K562 (cell line): ENCODE results near the gene SSTR1. TPM values are rescaled to one million over a fixed set of nuclear protein-coding genes. Genes with fewer than 3 reads are reported as not detected.

Experiments
- ATAC-seq: fragments of 200-7000 bp; cut with Tn5 transposase; 3 replicates; pipeline ENCODE4 v1.9.1; 2020; ENCODE audit warnings: moderate library complexity
- BruUV-seq: library from RNA; stranded (reverse); fragments of 400-500 nt; replicated peaks from 2 replicates; lab custom pipeline; 2021; lab: Mats Ljungman, UMichigan
- CTCF ChIA-PET: fragments of 300-600 bp; formaldehyde crosslinking; extraction: SDS; loops from one replicate; lab custom pipeline; 2021; ENCODE audit warnings: low intra/inter-chr PET ratio; lab: Yijun Ruan, JAX
- POLR2A ChIA-PET: fragments of 300-600, 350-650 bp; sonication (Branson Sonifier 250); formaldehyde crosslinking; extraction: SDS; loops from one replicate; lab custom pipeline; 2021; ENCODE audit warnings: antibody characterized with exemption, inconsistent platforms; lab: Yijun Ruan, JAX
- DNase-seq, 4 experiments: peaks; one replicate each; pipeline versions ENCODE4 v3.0.0 to v3.0.0-alpha.2; 2011 to 2018; ENCODE audit warnings: low spot score in 3 of 4, mixed read lengths in 3 of 4; ENCODE audit errors: extremely low read depth in 1 of 4
- FAIRE-seq: peaks from 2 replicates; lab custom pipeline; 2011; peaks lifted over from hg19 to GRCh38; lab: Jason Lieb, UNC
- H2AFZ ChIP-seq: 2 replicates; pipeline ENCODE4 v1.6.0; 2011; ENCODE audit warnings: low read depth, low read length, control low read depth, inconsistent platforms
- H3K27ac ChIP-seq: fragments of 200-600 bp; 3 replicates; pipeline ENCODE4 v1.8.0; 2011; ENCODE audit warnings: low read depth, mild to moderate bottlenecking, control low read depth, inconsistent platforms, low read length, moderate library complexity, mixed read lengths; ENCODE audit errors: extremely low read depth
- H3K27me3 ChIP-seq, 2 experiments: fragments of 300-600 bp in 1 of 2; 2 replicates in 1 of 2; 3 replicates in 1 of 2; pipeline versions ENCODE4 v1.6.0 to v1.8.0; 2011; ENCODE audit warnings: inconsistent platforms in 2 of 2, low read length in 2 of 2, mild to moderate bottlenecking in 1 of 2, mixed read lengths in 1 of 2, moderate library complexity in 1 of 2; ENCODE audit not compliant: control insufficient read depth in 2 of 2, insufficient read depth in 2 of 2
- H3K36me3 ChIP-seq: fragments of 300-600 bp; 3 replicates; pipeline ENCODE4 v1.8.0; 2011; ENCODE audit warnings: mild to moderate bottlenecking, low read length, inconsistent platforms; ENCODE audit not compliant: control insufficient read depth, insufficient read depth
- H3K4me1 ChIP-seq, 2 experiments: fragments of 200-600 bp in 1 of 2; replicated peaks in 1 of 2; 2 replicates in 1 of 2; 3 replicates in 1 of 2; pipeline versions ENCODE4 v1.5.1 to v1.8.0; 2011; ENCODE audit warnings: inconsistent platforms in 2 of 2, low read length in 2 of 2, mild to moderate bottlenecking in 1 of 2, mixed read lengths in 1 of 2, moderate library complexity in 1 of 2; ENCODE audit not compliant: control insufficient read depth in 2 of 2, insufficient read depth in 2 of 2
- H3K4me2 ChIP-seq: 2 replicates; pipeline ENCODE4 v1.6.1; 2011; ENCODE audit warnings: low read length, control low read depth, inconsistent platforms, mixed read lengths; ENCODE audit not compliant: insufficient read depth
- H3K4me3 ChIP-seq: fragments of 200-600 bp; sonication (generic), shearing (Covaris generic); 2 replicates; pipeline ENCODE4 v1.5.1; 2016; ENCODE audit warnings: control low read depth, inconsistent platforms
- H3K79me2 ChIP-seq: fragments of 200-600 bp; 3 replicates; pipeline ENCODE4 v1.8.0; 2011; ENCODE audit warnings: low read length, inconsistent platforms; ENCODE audit not compliant: control insufficient read depth, insufficient read depth
- H3K9ac ChIP-seq, 2 experiments: 2 replicates each; pipeline versions ENCODE4 v1.6.0 to v1.6.1; 2011; ENCODE audit warnings: low read depth in 2 of 2, low read length in 2 of 2, control low read depth in 1 of 2, inconsistent platforms in 1 of 2, mild to moderate bottlenecking in 1 of 2, mixed read lengths in 1 of 2; ENCODE audit not compliant: insufficient read depth in 1 of 2
- H3K9me1 ChIP-seq: one replicate; pipeline ENCODE4 v1.6.0; 2011; ENCODE audit warnings: inconsistent platforms, mild to moderate bottlenecking, low read length, moderate library complexity; ENCODE audit not compliant: control insufficient read depth, insufficient read depth
- H3K9me3 ChIP-seq: replicated peaks from 2 replicates; pipeline ENCODE4 v1.5.1; 2011; ENCODE audit warnings: low read depth, low read length, inconsistent platforms; ENCODE audit not compliant: control insufficient read depth, insufficient read depth
- H4K20me1 ChIP-seq: replicated peaks from 2 replicates; pipeline ENCODE4 v1.6.1; 2011; ENCODE audit warnings: low read length, inconsistent platforms, mixed read lengths; ENCODE audit not compliant: control insufficient read depth, insufficient read depth
- ARNT ChIP-seq, 2 experiments: fragments of 450-650 bp; IDR thresholded peaks; 2 replicates each; pipeline ENCODE4 v1.6.1; 2016; ENCODE audit warnings: mild to moderate bottlenecking in 1 of 2
- CCAR2 ChIP-seq: fragments of 200-400 bp; formaldehyde crosslinking; IDR thresholded peaks from 2 replicates; pipeline ENCODE4 v1.6.1; 2017; ENCODE audit warnings: mild to moderate bottlenecking, low read depth, low read length
- CTCFL ChIP-seq: IDR thresholded peaks from 2 replicates; pipeline ENCODE4 v1.6.1; 2011; ENCODE audit warnings: borderline replicate concordance, low read depth, mild to moderate bottlenecking, moderate library complexity, low read length; ENCODE audit not compliant: insufficient read depth, poor library complexity, severe bottlenecking
- GTF2A2 ChIP-seq: IDR thresholded peaks from 2 replicates; pipeline ENCODE4 v1.6.1; 2016; ENCODE audit warnings: mild to moderate bottlenecking, missing genetic modification characterization, missing compliant biosample characterization
- GTF2F1 ChIP-seq: IDR thresholded peaks from 2 replicates; pipeline ENCODE4 v1.6.1; 2011; ENCODE audit warnings: low read depth, low read length, improper control_type of control experiment
- PTRF ChIP-seq: fragments of 450-650 bp; IDR thresholded peaks from 2 replicates; pipeline ENCODE4 v1.6.1; 2016; ENCODE audit warnings: mild to moderate bottlenecking, missing genetic modification characterization, missing compliant biosample characterization
- RBM17 ChIP-seq: fragments of 200-400 bp; formaldehyde crosslinking; IDR thresholded peaks from 2 replicates; pipeline ENCODE4 v1.6.1; 2017; ENCODE audit warnings: low read depth, mild to moderate bottlenecking, low read length, borderline replicate concordance
- SIN3A ChIP-seq, 2 experiments: fragments of 150-350 bp in 1 of 2; IDR thresholded peaks; 2 replicates each; pipeline ENCODE4 v1.6.1; 2011 to 2016; ENCODE audit warnings: borderline replicate concordance in 2 of 2, low read depth in 2 of 2, low read length in 2 of 2, mild to moderate bottlenecking in 2 of 2, moderate library complexity in 2 of 2; ENCODE audit not compliant: control insufficient read depth in 1 of 2
- TCF3 ChIP-seq: sonication (generic); formaldehyde crosslinking; IDR thresholded peaks from 2 replicates; pipeline ENCODE4 v1.4.0; 2020; ENCODE audit warnings: mild to moderate bottlenecking, missing genetic modification reagents
- THRA ChIP-seq: fragments of 450-650 bp; IDR thresholded peaks from 2 replicates; pipeline ENCODE4 v1.6.1; 2017; ENCODE audit warnings: mild to moderate bottlenecking, moderate library complexity
- U2AF1 ChIP-seq: fragments of 200-400 bp; formaldehyde crosslinking; optimal IDR thresholded peaks from 2 replicates; pipeline ENCODE3; 2017; ENCODE audit warnings: mild to moderate bottlenecking, low read depth, low read length, moderate library complexity
- ZNF583 ChIP-seq: fragments of 250-450 bp; sonication (Bioruptor Pico); IDR thresholded peaks from 2 replicates; pipeline ENCODE4 v1.4.0; 2020
- ZNF644 ChIP-seq: fragments of 200-800 bp; sonication (Bioruptor generic); IDR thresholded peaks from 2 replicates; pipeline ENCODE4 v1.6.1; 2016; ENCODE audit warnings: low read depth, missing genetic modification characterization, missing compliant biosample characterization
- WGBS: fragments of 100-300 bp; shearing (Covaris generic); methylation state at CpG from one replicate; pipeline ENCODE4 v1.1.6; 2016; ENCODE audit warnings: low coverage, mixed read lengths; ENCODE audit not compliant: insufficient coverage; ENCODE audit errors: missing lambda C conversion rate; 5-methylcytosine and 5-hydroxymethylcytosine counted together
- in situ Hi-C: fragments of 300-500 bp; cut with MboI; formaldehyde crosslinking; loops from 4 replicates; pipeline ENCODE4 v1.15.0; 2018; ENCODE audit warnings: inconsistent platforms, mixed read lengths
- intact Hi-C: fragments of 100-400 bp; cut with micrococcal nuclease; formaldehyde crosslinking; loops from 2 replicates; pipeline ENCODE4 v1.14.2; 2022
- polyA plus RNA-seq, 8 experiments: library from polyadenylated mRNA; depleted of rRNA in 4 of 8; stranded (reverse) in 5 of 8; unstranded in 3 of 8; fragments of >200 nt; fragmentation: Nextera tagmentation in 2 of 8; fragmentation: Illumina TruSeq in 1 of 8; extraction: Ambion mirVana in 2 of 8; extraction: Trizol in 1 of 8; gene quantifications; 2 replicates each; pipeline versions ENCODE4 v1.2.1 to v1.2.3, GENCODE V29; 2011 to 2014; ENCODE audit warnings: inconsistent platforms in 1 of 8, missing spikeins in 1 of 8
- total RNA-seq, 7 experiments: library from RNA; depleted of rRNA in 6 of 7; stranded (reverse); fragments of >200 nt in 6 of 7; fragmentation: Illumina TruSeq in 2 of 7; extraction: Trizol in 2 of 7; gene quantifications; 2 replicates each; pipeline versions ENCODE4 v1.2.1 to v1.2.3, GENCODE V29; 2011 to 2021; ENCODE audit warnings: low replicate concordance in 1 of 7

The SSTR1 gene
- total and polyA plus RNA-seq, 9 of the 15 experiments (the other 6 are each of a cell fraction or from before 2014, with no cell fraction given): not detected

GRCh38 chr14:38197784-38198335, 9.8 kb upstream of the SSTR1 start:
- CTCF ChIA-PET: no interaction called here
- no peaks in the 10 kb centered on the region for H3K36me3 ChIP-seq
- in situ Hi-C loops: no loop called here
- H2AFZ ChIP-seq: no peak overlapping the region
- 0% methylated on average over 2 of the region's 2 CpGs for WGBS
- no peaks in the 10 kb centered on the region for H3K9me3 ChIP-seq
- no peak overlapping the region for H3K27ac ChIP-seq
- H4K20me1 ChIP-seq: no peaks in the 10 kb centered on the region
- H3K9ac ChIP-seq: no peak overlapping the region
- H3K79me2 ChIP-seq: no peaks in the 10 kb centered on the region
- H3K4me2 ChIP-seq: no peak overlapping the region
- no peak for TF ChIP-seq TCF3
- no peak for TF ChIP-seq GTF2F1
- DNase-seq (no peak), FAIRE-seq (no peak), ATAC-seq (no peak)
- POLR2A ChIA-PET: no interaction called here
- no peaks in the 10 kb centered on the region for H3K4me1 ChIP-seq
- H3K9me1 ChIP-seq: no peaks in the 10 kb centered on the region
- H3K4me3 ChIP-seq: no peak overlapping the region
- intact Hi-C loops: no loop called here
- no TSS peak for BruUV-seq
- no peaks in the 10 kb centered on the region for H3K27me3 ChIP-seq

GRCh38 chr14:38198425-38198824, 9.3 kb upstream of the SSTR1 start:
- in situ Hi-C loops (no loop called here), intact Hi-C loops (no loop called here)
- Histone ChIP-seq H3K36me3 (no peaks in the 10 kb centered on the region), H4K20me1 (no peaks in the 10 kb centered on the region), H3K27ac (no peak overlapping the region), H3K4me2 (no peak overlapping the region), H3K4me1 (no peaks in the 10 kb centered on the region), H3K9ac (no peak overlapping the region), H2AFZ (no peak overlapping the region), H3K4me3 (no peak overlapping the region), H3K9me3 (no peaks in the 10 kb centered on the region), H3K27me3 (no peaks in the 10 kb centered on the region), H3K9me1 (no peaks in the 10 kb centered on the region), H3K79me2 (no peaks in the 10 kb centered on the region)
- 0% methylated on average over 4 of the region's 4 CpGs for WGBS
- POLR2A ChIA-PET: no interaction called here
- FAIRE-seq: no peak
- no peak for DNase-seq
- CTCF ChIA-PET: no interaction called here
- ATAC-seq: no peak
- BruUV-seq: no TSS peak
- TF ChIP-seq ARNT (IDR thresholded peaks at IDR 0.05): no peak
- TF ChIP-seq PTRF: no peak
- no peak for TF ChIP-seq CCAR2
- no peak for TF ChIP-seq THRA
- no peak for TF ChIP-seq RBM17
- no peak for TF ChIP-seq ZNF583 (CRISPR knock-in tag)
- no peak for TF ChIP-seq CTCFL
- TF ChIP-seq GTF2A2 (tag): no peak
- TF ChIP-seq U2AF1: no peak
- TF ChIP-seq ZNF644: no peak
- TF ChIP-seq SIN3A (IDR thresholded peaks at IDR 0.05; ENCODE audit: borderline replicate concordance in 2 of 2, control insufficient read depth in 1 of 2, low read depth in 2 of 2, low read length in 2 of 2): no peak
